Activated CD4-positive, alpha-beta T cell treated with anti-CD3 and anti-CD28 coated beads for 36 hours (primary cell): ENCODE results near the gene NOL4L. TPM values are rescaled to one million over a fixed set of nuclear protein-coding genes. Genes with fewer than 3 reads are reported as not detected.
A peak's percentile ranks its signal among the peaks of the same experiment; 100 is the strongest.
"Not testable (repeated sequence)": the region's sequence is repeated elsewhere in the genome, so short reads cannot be mapped to it uniquely, and the experiment has no call there.

ENCODE experiments used
- ATAC-seq: fragments of 200-7000 bp; cut with Tn5 transposase; one replicate; pipeline ENCODE4 v1.10.0; 2021; ENCODE audit warnings: mild to moderate bottlenecking, moderate library complexity
- CTCF ChIA-PET: fragments of 350-600 bp; sonication (Branson Sonifier 250); formaldehyde crosslinking; loops from one replicate; lab custom pipeline; 2021; ENCODE audit warnings: antibody characterized with exemption; lab: Charles Lee
- POLR2A ChIA-PET: fragments of 350-600 bp; sonication (Branson Sonifier 250); formaldehyde crosslinking; loops from one replicate; lab custom pipeline; 2021; ENCODE audit warnings: antibody characterized with exemption, inconsistent platforms; lab: Charles Lee
- DNase-seq: peaks from one replicate; pipeline ENCODE4 v3.0.0-alpha.2; 2020
- H3K27ac Mint-ChIP-seq: one replicate; pipeline ENCODE4 v1.8.0; 2021; ENCODE audit warnings: mixed read lengths
- H3K27me3 Mint-ChIP-seq: one replicate; pipeline ENCODE4 v1.8.0; 2021; ENCODE audit warnings: mixed read lengths
- H3K36me3 Mint-ChIP-seq: one replicate; pipeline ENCODE4 v1.8.0; 2021; ENCODE audit warnings: low read depth, mixed read lengths
- H3K4me1 Mint-ChIP-seq: one replicate; pipeline ENCODE4 v1.8.0; 2021; ENCODE audit warnings: mixed read lengths
- H3K4me3 Mint-ChIP-seq: one replicate; pipeline ENCODE4 v1.8.0; 2021; ENCODE audit warnings: mild to moderate bottlenecking, moderate library complexity, mixed read lengths
- H3K9me3 Mint-ChIP-seq: one replicate; pipeline ENCODE4 v1.8.0; 2021; ENCODE audit warnings: low read depth, mixed read lengths
- intact Hi-C, 2 experiments: fragments of 100-400 bp; cut with DNase I in 1 of 2; cut with micrococcal nuclease in 1 of 2; formaldehyde crosslinking; loops; one replicate each; pipeline versions ENCODE4 v1.14.2 to v1.15.1; 2022 to 2024; cut with DNase I, micrococcal nuclease
- total RNA-seq, 2 experiments: library from RNA; stranded (reverse); gene quantifications; one replicate each; pipeline ENCODE4 v1.2.3, GENCODE V29; 2021

Gene NOL4L
- total RNA-seq, 2 experiments from 2014 or later: 17.3 to 22.0 TPM

- no peaks in the 10 kb centered on the region for H3K9me3 Mint-ChIP-seq
- no peak overlapping the region for H3K27ac Mint-ChIP-seq
- no peak overlapping the region for H3K4me3 Mint-ChIP-seq
- POLR2A ChIA-PET: no interaction called here
- peaks cover 11% of the 10 kb centered on the region for H3K36me3 Mint-ChIP-seq
- intact Hi-C loops: no loop called here
- no peaks in the 10 kb centered on the region for H3K27me3 Mint-ChIP-seq
- H3K4me1 Mint-ChIP-seq: peaks cover 34% of the 10 kb centered on the region
- CTCF ChIA-PET: interaction anchor here (0.5 to 2.9 kb wide), 9 partner anchors 10 to 176 kb away, joined by 3 to 16 read pairs (median 4); partner anchors contain the start of gene C20orf203
- DNase-seq (no peak), ATAC-seq (no peak)
Measured at GRCh38 chr20:32497589-32498224, 87.4 kb downstream of the NOL4L start.

DNA sequence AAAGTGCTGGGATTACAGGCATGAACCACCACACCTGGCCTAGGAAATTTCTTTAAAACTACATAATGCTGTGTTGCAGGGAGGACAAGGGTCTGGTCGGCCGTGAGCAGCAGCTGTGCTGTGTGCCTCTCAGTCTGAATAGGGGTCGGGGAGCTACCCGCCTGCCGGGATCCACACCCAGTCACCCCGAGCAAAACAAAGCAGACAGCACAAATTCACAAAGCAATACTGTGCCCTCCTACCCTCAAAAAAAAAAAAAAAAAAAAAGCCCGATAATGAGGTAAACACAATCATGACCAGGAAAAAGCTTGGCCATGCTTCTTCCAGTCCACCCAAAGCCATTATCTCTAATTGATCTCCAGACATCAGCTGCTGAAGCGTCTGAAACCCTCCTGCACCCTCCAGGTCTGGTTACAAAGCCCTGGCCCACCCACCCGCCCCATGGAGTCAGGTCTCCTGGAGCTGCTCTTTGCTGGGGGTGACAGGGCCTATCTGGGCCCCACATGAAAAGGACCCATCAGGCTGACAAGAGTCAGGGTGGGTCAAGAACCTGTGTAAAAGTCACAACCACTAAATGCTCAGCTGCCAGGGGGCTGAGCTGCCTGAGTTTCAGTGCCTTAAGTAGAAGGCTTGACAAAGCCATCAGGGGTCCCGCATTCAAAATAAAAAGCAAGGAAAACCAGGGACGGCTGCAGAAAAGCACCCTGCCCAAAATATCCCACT is 88.2 kb downstream of the NOL4L start:
- Mint-ChIP-seq H3K27me3 (no peaks in the 10 kb centered on the region), H3K4me1 (peaks cover 37% of the 10 kb centered on the region)

DNA sequence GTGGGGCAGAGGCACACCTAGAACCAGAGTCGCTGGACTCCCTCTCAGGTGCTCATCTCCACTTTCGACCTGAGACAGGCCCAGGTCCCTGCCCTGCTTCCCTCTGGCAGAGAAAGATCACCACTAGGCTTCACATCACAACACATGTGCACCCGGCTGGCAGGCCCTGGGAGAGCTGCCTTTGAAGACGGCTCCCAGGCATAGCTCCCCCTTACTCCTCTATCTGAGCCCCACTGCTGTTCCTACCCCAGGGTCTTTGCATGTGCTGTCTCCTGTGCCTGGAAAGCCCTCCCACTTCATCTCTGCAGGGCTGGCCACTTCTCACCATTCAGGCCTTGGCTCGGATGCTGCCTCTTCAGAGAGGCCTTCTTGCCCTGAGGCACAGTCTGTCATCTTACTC is 89.2 kb downstream of the NOL4L start:
- intact Hi-C loops: no loop called here
- Mint-ChIP-seq H3K9me3 (no peaks in the 10 kb centered on the region), H3K27me3 (no peaks in the 10 kb centered on the region), H3K4me1 (peaks cover 27% of the 10 kb centered on the region), H3K27ac (no peak overlapping the region), H3K36me3 (peaks cover 5% of the 10 kb centered on the region), H3K4me3 (no peak overlapping the region)
- ChIA-PET CTCF (no interaction called here), POLR2A (no interaction called here)
- no peak for DNase-seq
- no peak for ATAC-seq

More for the DNA sequence above, 88.2 kb downstream of the NOL4L start:
- Mint-ChIP-seq H3K27ac (no peak overlapping the region), H3K36me3 (peaks cover 11% of the 10 kb centered on the region), H3K4me3 (no peak overlapping the region), H3K9me3 (no peaks in the 10 kb centered on the region)
- ChIA-PET POLR2A (no interaction called here), CTCF (interaction anchor here (0.9 to 2.9 kb wide), 5 partner anchors 11 to 177 kb away, joined by 3 to 16 read pairs (median 5); partner anchors contain the start of gene C20orf203)
- DNase-seq (no peak), ATAC-seq (no peak)
- intact Hi-C loops: no loop called here

DNA sequence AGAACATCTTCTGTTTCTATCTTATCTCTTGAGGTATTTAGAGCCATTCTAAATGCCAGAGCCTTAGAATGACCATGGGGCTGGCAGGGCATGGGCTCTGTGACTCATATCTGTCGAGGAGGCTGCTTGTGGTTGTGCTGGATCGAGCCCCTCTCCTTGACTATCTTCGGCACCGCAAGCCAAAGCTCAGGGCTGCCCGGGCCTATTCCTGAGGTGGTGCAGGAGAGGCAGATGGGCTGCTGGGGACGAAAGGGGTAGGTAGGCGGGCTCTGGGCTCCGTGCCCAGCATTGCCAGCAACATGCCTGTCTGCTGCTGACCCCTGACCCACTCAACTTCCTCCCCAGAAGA is 89.9 kb downstream of the NOL4L start:
- H3K4me1 Mint-ChIP-seq: peaks cover 23% of the 10 kb centered on the region
- no peak overlapping the region for H3K27ac Mint-ChIP-seq
- POLR2A ChIA-PET: no interaction called here
- H3K36me3 Mint-ChIP-seq: peaks cover 6% of the 10 kb centered on the region
- no peak for ATAC-seq
- no peaks in the 10 kb centered on the region for H3K27me3 Mint-ChIP-seq
- intact Hi-C loops: no loop called here
- no peaks in the 10 kb centered on the region for H3K9me3 Mint-ChIP-seq
- H3K4me3 Mint-ChIP-seq: no peak overlapping the region
- DNase-seq: no peak
- CTCF ChIA-PET: no interaction called here

DNA sequence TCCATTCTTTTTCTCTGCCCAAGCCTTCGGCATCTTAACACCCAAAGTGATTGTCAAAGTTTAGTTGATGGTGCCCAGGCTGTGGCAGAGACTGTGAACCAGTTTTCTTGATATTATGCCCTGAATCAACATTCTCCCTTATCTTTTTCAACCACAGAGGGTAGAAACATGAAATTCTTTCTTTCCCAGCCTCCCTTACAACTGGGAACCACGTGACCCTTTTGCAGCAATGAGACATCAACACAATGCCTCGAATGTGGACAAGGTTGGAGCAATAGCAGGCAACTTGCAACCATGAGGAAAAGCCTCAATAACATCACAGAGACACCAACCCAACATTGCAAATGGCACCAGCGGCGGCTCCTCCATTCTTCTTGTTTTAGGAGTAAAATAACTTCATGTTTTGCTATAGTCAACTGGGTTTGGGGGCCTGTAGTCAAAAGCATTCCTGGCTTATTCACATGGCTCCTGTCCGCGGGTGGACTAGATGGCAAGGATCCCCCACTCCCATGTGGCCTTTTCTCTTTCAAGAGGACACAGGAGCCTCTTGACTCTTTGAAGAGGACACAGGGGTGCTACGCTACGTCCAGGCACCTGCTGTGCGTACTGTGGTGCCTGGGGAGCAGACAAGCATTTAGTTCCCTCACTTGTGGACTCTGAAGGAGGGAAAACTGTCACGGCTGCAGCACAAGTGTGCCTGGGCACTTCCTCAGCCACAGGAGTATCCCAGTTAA is 90.5 kb downstream of the NOL4L start:
- DNase-seq: no peak
- no peak for ATAC-seq
- peaks cover 21% of the 10 kb centered on the region for H3K4me1 Mint-ChIP-seq
- peak overlapping the region; percentile 38 for H3K27ac Mint-ChIP-seq
- intact Hi-C loops: no loop called here
- no peaks in the 10 kb centered on the region for H3K27me3 Mint-ChIP-seq
- H3K4me3 Mint-ChIP-seq: no peak overlapping the region
- ChIA-PET CTCF (no interaction called here), POLR2A (no interaction called here)
- H3K9me3 Mint-ChIP-seq: no peaks in the 10 kb centered on the region
- peaks cover 6% of the 10 kb centered on the region for H3K36me3 Mint-ChIP-seq

DNA sequence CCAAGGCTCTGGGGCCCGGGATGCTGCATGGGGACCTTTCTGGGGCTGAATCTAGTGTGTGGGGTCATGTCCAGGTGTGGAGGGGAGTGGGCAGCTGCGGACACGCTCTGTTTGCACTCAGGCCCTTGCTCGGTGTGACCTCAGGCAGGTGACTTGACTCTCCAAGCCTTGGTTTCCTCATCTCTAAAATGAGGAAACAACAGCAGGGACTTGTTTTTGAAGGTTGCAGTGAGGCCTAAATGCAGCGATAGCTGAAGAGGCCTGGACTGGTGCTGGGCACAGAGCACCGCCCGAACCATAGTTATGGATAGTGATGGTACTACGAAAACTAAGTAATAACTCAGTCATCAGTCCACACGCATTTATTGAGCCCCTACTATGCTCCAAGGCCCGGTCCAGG is 91.8 kb downstream of the NOL4L start:
- ATAC-seq: no peak
- Mint-ChIP-seq H3K36me3 (peaks cover 8% of the 10 kb centered on the region), H3K27me3 (no peaks in the 10 kb centered on the region), H3K4me1 (peaks cover 20% of the 10 kb centered on the region), H3K9me3 (peaks cover 4% of the 10 kb centered on the region), H3K27ac (no peak overlapping the region), H3K4me3 (no peak overlapping the region)
- CTCF ChIA-PET: interaction anchor here (0.6 kb wide), 1 partner anchor 106 kb away, joined by 3 read pairs; no protein-coding TSS in a partner anchor
- intact Hi-C loops: no loop called here
- POLR2A ChIA-PET: no interaction called here
- no peak for DNase-seq

- H3K4me3 Mint-ChIP-seq, H3K27me3 Mint-ChIP-seq, intact Hi-C loops, DNase-seq, CTCF ChIA-PET, ATAC-seq, H3K9me3 Mint-ChIP-seq, POLR2A ChIA-PET, H3K27ac Mint-ChIP-seq: not testable (repeated sequence)
- Mint-ChIP-seq H3K4me1 (peaks cover 17% of the 10 kb centered on the region), H3K36me3 (peaks cover 14% of the 10 kb centered on the region)
Measured at GRCh38 chr20:32491764-32492151, 93.4 kb downstream of the NOL4L start.

DNA sequence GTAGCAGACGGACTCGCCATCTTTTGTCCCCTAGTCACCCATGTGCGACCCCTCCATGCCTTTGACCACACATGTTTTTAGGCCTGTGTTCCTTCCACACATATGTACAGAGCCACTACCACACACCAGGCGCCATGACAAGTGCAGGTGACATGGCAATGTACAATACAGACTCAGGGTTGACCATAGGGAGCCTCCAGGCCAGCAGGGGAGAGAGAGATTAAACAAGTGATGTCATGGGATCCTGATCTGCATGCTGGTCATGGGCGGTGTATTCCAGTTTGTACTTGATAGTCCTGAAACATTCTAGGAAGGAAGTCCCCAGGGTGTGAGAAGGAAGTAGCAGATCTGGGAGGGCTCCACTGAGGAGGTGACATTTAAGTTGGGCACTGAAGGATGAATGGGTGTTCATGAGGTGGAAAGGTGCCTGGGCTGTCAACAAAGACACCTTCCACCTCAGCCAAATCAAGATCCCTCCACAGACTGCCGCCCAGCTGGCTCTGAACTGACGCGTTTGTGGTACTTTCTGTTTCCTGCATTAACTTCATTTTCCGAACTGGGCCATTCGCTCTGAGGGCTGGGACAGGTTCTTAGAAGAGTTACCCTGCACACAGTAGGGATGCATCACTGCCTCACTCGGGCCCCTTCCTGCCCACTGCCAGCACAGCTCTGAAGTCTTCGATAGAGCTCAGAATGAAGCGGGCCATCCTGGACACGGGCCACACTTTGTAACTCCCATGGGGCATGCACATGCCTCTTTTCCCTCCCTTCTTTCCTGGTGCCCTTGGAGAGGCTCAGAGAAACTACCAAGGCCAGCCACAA is 94.0 kb downstream of the NOL4L start:
- Mint-ChIP-seq H3K9me3 (peaks cover 7% of the 10 kb centered on the region), H3K27ac (peak overlapping the region; percentile 14), H3K27me3 (no peaks in the 10 kb centered on the region), H3K4me1 (peaks cover 22% of the 10 kb centered on the region), H3K4me3 (no peak overlapping the region), H3K36me3 (peaks cover 14% of the 10 kb centered on the region)
- ChIA-PET POLR2A (no interaction called here), CTCF (no interaction called here)
- no peak for DNase-seq
- no peak for ATAC-seq
- intact Hi-C loops: no loop called here

DNA sequence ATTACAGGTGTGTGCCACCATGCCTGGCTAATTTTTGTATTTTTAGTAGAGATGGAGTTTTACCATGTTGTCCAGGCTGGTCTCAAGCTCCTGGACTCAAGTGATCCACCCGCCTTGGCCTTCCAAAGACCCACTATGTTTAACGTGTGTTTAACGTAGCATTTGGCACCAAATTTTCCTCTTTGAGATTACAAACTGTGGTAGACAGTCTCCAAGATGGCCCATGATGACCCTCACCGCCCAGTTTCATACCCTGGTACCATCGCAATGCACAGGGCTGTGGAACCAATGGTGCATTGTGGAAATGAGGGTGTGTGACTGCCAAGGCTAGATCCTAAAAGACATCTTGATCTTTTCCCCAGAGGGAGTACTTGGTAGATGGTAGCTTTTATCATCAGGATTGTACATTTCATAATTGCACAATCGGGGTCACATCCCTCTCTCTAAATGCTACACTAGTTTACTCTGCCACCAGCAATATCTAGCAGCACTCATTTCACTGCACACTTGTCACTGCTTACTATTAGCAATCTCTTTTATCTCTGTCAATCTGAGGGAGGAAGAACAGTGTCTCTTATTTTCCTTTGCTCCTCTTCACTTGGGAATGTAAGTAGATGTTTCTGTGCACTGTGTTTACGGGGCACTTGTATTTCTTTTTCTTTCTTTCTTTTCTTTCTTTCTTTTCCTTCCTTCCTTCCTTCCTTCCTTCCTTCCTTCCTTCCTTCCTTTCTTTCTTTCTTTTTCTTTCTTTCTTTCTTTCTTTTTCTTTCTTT is 96.9 kb downstream of the NOL4L start:
- Mint-ChIP-seq H3K27ac (no peak overlapping the region), H3K4me3 (no peak overlapping the region), H3K9me3 (peaks cover 7% of the 10 kb centered on the region), H3K36me3 (peaks cover 11% of the 10 kb centered on the region), H3K4me1 (peaks cover 31% of the 10 kb centered on the region), H3K27me3 (no peaks in the 10 kb centered on the region)
- intact Hi-C loops: loop anchor here in 1 of 2 experiments (10.0 kb wide), 1 partner anchor 283 kb away; the partner anchor contains the start of genes PLAGL2 and POFUT1
- CTCF ChIA-PET: interaction anchor here (1.3 to 1.7 kb wide), 2 partner anchors 34 to 36 kb away, joined by 3 to 6 read pairs; no protein-coding TSS in a partner anchor
- ATAC-seq: no peak
- no peak for DNase-seq
- POLR2A ChIA-PET: no interaction called here

DNA sequence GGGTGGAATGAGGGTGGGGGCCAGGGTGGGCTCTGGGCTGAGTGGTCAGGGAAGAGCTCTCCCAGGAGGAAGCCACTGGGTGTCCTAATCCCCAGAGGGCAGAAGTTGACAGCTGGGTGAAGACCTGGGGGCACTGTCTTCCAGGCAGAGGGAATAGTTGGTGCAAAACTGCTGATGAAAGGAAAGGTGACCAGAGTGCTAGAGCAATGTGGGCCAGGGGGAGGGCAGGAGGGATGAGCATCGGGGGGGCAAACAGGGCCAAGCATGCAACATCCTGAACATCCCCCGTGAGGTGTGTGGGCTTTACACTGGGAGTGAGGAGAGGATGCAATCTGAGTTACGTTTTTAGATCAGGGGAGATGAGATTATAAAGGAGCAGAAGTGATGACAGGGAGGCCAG is 97.8 kb downstream of the NOL4L start:
- intact Hi-C loops: loop anchor here in 1 of 2 experiments (10.0 kb wide), 1 partner anchor 283 kb away; the partner anchor contains the start of genes PLAGL2 and POFUT1
- no peak overlapping the region for H3K27ac Mint-ChIP-seq
- peaks cover 29% of the 10 kb centered on the region for H3K4me1 Mint-ChIP-seq
- DNase-seq: no peak
- CTCF ChIA-PET: no interaction called here
- POLR2A ChIA-PET: no interaction called here
- H3K9me3 Mint-ChIP-seq: peaks cover 7% of the 10 kb centered on the region
- no peak overlapping the region for H3K4me3 Mint-ChIP-seq
- peaks cover 11% of the 10 kb centered on the region for H3K36me3 Mint-ChIP-seq
- ATAC-seq: no peak
- no peaks in the 10 kb centered on the region for H3K27me3 Mint-ChIP-seq
